ENCODE data around the gene PDE11A.
"Not testable (repeated sequence)": the region's sequence is repeated elsewhere in the genome, so short reads cannot be mapped to it uniquely, and the experiment has no call there.

The PDE11A gene

DNA sequence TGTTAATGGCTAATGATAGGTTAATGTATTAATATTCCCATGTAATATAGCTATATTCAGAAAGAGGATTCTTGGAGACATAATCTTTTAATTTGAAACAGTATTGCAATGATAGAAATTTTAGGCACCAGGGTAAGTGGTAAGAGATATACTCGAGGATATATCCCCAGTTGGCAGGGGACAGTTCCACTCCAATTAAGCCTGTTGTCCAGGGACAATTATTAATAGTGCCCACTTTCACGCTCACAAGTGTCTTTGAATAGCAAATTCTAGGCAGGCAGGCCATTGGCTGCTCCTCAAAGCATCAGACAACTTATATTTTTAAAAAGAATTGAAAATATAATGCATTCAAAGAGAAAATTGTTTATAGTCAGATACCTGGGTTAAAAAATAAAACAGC lies 190.7 kb downstream of the PDE11A start:
- DNase-seq: no peak

GRCh38 chr2:177881008-177881747 lies 191.4 kb downstream of the PDE11A start:
- DNase-seq: no peak

DNA sequence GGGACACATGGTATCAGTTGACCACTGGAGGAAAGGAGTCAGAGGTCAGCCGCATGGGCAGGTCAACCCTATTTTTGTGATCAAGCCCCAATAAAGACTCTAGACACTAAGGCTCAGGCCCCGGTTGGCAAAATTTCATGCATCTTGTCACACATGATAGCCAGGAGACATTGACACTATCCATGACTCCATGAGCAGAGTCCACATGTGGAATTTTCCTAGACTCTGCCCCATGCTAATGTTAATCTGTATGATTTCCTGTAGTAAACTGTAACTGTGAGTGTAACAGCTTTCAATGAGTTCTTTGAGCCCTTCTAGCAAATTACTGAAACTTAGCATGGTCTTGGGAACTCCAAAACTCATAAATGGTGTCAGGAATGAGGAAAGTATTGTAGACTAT lies 192.3 kb downstream of the PDE11A start:
- DNase-seq: no peak

DNA sequence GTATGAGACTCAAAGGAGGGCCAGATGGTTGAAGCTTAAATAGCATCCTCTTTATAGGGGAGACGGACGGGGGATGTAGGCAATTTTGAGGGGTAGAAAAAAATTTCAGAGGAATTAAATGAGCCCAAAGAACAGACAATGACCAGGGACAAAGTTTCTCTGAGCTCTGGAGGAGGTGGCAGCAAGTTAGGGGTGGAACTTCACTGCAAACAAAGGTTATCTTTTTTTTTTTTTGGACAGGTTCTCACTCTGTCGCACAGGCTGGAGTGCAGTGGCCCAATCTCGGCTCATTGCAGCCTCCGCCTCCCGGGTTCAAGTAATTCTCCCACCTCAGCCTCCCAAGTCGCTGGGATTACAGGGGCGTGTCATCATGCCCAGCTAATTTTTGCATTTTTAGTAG lies 195.6 kb downstream of the PDE11A start:
- DNase-seq: no peak

DNA sequence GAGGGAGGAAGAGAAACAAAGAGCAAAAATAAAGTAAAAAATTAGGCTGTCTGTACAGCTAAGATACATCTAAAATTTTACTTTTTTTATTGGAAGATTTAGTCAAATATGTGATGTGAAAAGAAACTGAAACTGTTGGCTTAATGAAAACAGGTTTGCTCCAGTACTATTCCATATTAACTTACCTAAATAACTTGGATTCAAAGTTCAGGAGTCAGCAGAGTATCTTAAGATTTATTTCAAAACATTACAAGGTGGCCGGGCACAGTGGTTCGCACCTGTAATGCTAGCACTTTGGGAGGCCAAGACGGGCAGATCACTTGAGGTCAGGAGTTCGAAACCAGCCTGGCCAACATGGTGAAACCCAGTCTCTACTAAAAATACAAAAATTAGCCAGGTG lies 197.9 kb downstream of the PDE11A start:
- no peak for DNase-seq

- no peak for DNase-seq
These were observed 198.7 kb downstream of the PDE11A start for GRCh38 chr2:177873915-177874314.

DNA sequence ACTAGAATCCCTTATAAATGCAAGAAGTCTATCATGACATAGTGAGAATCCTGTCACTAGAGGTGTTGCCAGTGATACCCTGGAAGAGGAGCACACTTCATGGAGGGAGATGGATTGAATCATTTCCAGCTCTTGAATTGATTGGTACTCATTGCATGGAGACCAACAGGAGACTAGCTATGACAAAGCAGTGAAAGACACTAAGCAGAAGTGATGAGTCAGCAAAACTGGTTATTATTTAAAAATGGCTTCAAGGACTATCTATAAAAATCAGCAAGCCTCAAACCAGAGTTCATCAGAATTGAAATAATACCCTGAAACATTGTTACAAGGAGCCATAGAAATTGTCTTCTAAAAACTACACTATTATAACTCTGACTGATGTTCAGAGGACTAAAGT lies 200.3 kb downstream of the PDE11A start:
- DNase-seq: no peak

- no peak for DNase-seq
These were observed 202.7 kb downstream of the PDE11A start for GRCh38 chr2:177869912-177870311.

GRCh38 chr2:177869209-177869608 lies 203.4 kb downstream of the PDE11A start:
- no peak for DNase-seq

DNA sequence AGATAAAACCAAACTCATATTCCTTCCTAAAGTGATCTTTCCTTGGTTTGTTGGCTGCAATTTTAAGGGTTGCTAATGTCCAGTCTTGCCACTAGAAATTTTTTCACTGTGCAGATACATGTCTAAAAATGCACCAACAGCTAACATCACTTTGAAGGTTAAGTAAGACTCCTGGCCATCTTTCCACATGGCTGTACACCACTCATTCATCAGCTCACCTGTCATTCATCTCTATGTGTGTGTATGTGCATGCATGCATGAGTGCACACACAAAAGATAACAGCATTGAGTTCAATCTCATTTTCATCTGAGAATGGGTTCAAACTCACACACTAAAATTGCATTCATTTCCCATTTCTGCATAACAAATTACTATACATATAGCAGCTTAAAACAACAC lies 203.8 kb downstream of the PDE11A start:
- no peak for DNase-seq

GRCh38 chr2:177857538-177857937 lies 215.0 kb downstream of the PDE11A start:
- DNase-seq: no peak

DNA sequence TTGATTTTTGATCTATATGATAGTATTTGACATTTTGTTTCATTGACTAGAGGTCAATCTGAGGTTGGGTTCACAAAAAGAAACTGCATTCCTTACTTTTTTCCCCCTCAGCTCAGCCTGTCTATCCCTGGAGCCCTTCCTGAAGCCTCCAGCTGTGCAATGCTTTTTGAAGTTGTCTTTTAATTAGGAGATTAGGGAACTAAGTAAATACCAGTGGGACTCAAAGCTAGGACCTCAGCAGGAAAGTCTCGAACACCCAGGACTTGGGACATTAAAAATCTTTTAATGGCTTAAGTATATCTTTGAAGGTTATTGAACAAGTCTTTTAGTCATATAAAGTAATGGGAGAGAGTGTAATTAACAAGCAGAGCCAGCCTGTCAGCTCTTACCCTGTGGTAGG lies 220.2 kb downstream of the PDE11A start:
- no peak for DNase-seq

GRCh38 chr2:177843188-177843587 lies 229.4 kb downstream of the PDE11A start:
- no peak for DNase-seq

GRCh38 chr2:177842243-177842642 lies 230.3 kb downstream of the PDE11A start:
- DNase-seq: no peak

- DNase-seq: not testable (repeated sequence)
These were observed 237.0 kb downstream of the PDE11A start for GRCh38 chr2:177835418-177836204.

DNA sequence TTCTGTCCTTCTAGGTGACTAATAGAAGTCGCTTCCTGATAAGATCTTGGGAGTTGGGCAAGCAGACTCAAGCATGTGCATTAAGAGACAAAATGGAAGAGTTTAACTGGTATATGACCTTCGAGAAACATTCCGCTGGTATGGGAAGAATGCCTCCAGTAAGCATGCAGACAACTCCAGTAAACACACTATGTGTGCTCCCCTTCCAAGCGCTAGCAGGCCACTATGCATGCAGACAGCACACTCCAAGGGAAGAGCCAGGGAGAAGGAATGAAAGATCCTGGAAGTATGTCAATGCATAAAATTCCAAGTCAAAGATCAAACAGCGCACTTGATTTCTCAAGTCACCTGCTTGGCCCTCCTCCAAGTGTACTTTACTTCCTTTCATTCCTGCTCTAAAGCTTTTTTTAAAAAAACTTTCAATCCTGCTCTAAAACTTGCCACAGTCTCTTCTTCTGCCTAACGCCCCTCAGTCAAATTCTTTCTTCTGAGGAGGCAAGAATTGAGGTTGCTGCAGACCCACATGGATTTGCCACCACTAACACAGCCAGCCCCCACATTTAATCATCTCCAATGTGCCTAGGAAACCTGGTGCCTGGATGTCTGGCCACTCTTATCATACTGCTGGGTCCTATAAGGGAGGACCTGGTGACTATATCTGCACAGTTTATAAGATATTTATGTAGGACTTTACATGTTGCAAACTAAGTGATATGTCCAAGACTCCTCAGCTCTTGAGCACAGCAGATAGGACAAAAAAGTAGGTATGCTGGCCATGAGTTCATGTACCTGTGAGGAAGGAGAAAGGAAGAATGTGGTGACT lies 239.8 kb downstream of the PDE11A start:
- DNase-seq: no peak

- DNase-seq: no peak
These were observed 241.6 kb downstream of the PDE11A start for GRCh38 chr2:177830881-177831386.

DNA sequence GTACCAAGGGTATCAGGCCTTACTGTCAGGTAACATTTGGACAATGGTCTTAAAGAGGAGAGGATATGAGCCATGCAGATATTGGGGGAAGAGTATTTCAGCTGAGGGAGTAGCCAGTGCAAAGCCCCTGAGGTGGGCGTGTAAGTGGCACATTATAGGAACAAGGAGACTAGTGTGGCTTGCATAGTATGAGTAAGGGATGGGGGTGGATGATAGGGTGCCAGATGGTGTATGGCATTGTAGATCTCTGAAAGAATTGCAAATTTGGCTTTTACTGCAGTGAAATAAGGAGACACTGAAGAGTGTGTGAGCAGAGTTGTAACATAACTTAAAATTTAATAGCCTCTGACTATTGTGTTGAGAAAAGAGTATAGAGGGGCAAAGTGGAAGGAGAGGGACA lies 244.0 kb downstream of the PDE11A start:
- DNase-seq: no peak

DNA sequence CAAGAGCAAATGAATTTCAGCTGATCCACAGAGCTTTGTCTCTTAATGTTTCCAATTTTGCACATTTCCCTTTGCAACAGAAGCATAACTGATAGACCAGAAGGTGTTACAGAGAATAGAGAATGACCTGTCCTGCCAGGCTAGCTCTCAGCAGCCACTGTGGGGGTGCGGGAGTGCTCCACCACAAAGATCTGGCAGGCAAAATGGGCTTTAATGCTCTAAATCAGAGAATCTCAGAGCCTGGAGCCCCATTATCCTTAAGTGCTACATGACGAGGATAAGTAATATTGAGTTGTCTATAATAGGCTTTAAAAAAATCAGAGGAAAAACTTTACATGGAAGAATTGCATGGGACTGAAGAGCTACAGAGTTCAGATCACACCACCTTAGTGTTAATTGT lies 245.7 kb downstream of the PDE11A start:
- no peak for DNase-seq

DNA sequence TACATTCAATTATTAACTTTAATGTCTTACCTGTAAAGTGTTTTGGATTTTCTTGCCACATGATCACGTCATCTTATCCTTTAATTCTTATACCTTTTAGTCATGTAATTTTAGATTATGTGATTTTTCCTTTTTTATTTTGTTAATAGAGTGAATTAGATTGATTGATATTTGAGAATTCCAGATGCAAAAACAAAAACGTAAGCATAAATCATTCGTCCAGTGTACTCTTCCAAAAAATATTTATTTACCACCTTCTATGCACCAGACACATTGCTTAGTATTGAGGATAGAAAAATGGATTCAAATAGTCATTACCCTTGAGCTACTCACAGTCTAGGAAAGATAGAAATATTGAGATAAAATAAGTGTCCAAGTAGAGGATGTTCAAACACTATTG lies 249.6 kb downstream of the PDE11A start:
- no peak for DNase-seq

- DNase-seq: no peak
These were observed 254.2 kb downstream of the PDE11A start for GRCh38 chr2:177818412-177818811.

DNA sequence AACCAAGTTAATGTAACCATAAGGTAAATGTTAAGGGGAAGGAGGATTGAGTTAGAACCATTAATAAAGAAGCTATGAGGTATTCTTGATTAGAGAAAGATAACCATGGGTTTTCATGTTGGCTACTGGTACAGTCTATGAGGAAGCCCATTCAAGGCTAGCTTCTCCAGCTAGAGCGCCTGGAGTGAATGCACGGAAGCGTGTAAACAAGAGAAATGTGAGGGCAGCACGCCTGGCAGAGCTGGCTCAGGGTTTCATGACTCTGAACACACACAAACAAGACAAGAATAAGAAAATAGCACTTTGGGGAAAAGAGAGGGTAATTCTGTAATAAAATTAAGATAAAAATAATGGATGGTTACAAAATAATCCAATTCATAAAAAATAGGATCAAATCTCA lies 255.3 kb downstream of the PDE11A start:
- DNase-seq: no peak

DNA sequence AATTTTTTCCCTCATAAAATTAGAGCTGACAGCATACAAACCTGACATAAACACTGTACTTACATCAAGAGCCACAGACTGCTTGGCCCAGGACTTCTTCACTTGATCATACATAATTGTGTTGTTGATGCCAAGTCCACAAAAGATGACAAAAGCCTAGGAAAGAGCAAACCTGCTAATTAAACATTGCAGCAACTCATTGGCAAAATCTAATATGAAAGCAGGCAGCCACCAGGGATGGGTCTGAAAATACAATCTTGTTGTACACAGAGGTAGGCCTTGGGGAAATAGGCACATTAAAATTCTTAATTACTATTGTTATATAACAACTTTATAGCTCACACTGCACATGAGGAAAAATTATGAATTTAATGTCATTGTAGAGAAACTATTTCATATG lies 255.8 kb downstream of the PDE11A start:
- no peak for DNase-seq
